HCT116 (cell line): ENCODE data around the gene PHACTR1. TPM values are rescaled to one million over a fixed set of nuclear protein-coding genes. Genes with fewer than 3 reads are reported as not detected.

Experiments
- ATAC-seq: fragments of 200-7000 bp; cut with Tn5 transposase; 2 replicates; pipeline ENCODE4 v1.9.1; 2020; ENCODE audit warnings: mild to moderate bottlenecking, moderate library complexity
- BruUV-seq: library from RNA; stranded (reverse); fragments of 400-500 nt; replicated peaks from 2 replicates; lab custom pipeline; 2021; lab: Mats Ljungman, UMichigan
- CTCF ChIA-PET: fragments of 300-600 bp; sonication (Branson Sonifier 250); formaldehyde crosslinking; loops from one replicate; lab custom pipeline; 2021; ENCODE audit warnings: antibody characterized with exemption; lab: Charles Lee
- POLR2A ChIA-PET: fragments of 300-600, 350-600 bp; sonication (Branson Sonifier 250); formaldehyde crosslinking; loops from one replicate; lab custom pipeline; 2021; ENCODE audit warnings: antibody characterized with exemption; lab: Charles Lee
- RAD21 ChIA-PET, 2 experiments: fragments of 300-600 bp; sonication (Branson Sonifier 250); formaldehyde crosslinking; loops; one replicate each; lab custom pipeline; 2023; ENCODE audit warnings: low total read pairs in 2 of 2; ENCODE audit not compliant: uncharacterized antibody in 2 of 2, unreplicated experiment in 2 of 2, low non-redundant PET in 1 of 2; lab: Charles Lee
- DNase-seq: peaks from one replicate; pipeline ENCODE4 v3.0.0-alpha.2; 2010; ENCODE audit warnings: low read depth, low spot score
- H2AFZ ChIP-seq: fragments of 200-600 bp; shearing (Covaris generic), sonication (generic); 2 replicates; pipeline ENCODE4 v1.6.1; 2017; ENCODE audit warnings: low read depth, mixed run types, mixed read lengths, antibody characterized with exemption, low read length; ENCODE audit not compliant: poor library complexity, severe bottlenecking
- H3K27ac ChIP-seq: 2 replicates; pipeline ENCODE4 v1.5.1; 2012; ENCODE audit warnings: low read depth, low read length
- H3K27me3 ChIP-seq: fragments of 200-600 bp; sonication (generic); 2 replicates; pipeline ENCODE4 v1.6.1; 2016; ENCODE audit warnings: mixed run types, low read length, mixed read lengths; ENCODE audit not compliant: insufficient read depth
- H3K36me3 ChIP-seq, 2 experiments: fragments of 200-500 bp in 1 of 2; fragments of 200-600 bp in 1 of 2; sonication (Bioruptor generic) in 1 of 2; sonication (generic) in 1 of 2; 2 replicates each; pipeline versions ENCODE4 v1.5.1 to v1.6.1; 2014 to 2016; ENCODE audit warnings: low read length in 2 of 2, inconsistent platforms in 1 of 2, mixed read lengths in 1 of 2, mixed run types in 1 of 2; ENCODE audit not compliant: insufficient read depth in 2 of 2, control insufficient read depth in 1 of 2
- H3K4me1 ChIP-seq, 2 experiments: fragments of 200-600 bp in 1 of 2; sonication (generic) in 1 of 2; 2 replicates each; pipeline versions ENCODE4 v1.5.1 to v1.6.1; 2012 to 2017; ENCODE audit warnings: low read length in 2 of 2, inconsistent platforms in 1 of 2, mild to moderate bottlenecking in 1 of 2, mixed read lengths in 1 of 2, mixed run types in 1 of 2, moderate library complexity in 1 of 2; ENCODE audit not compliant: insufficient read depth in 2 of 2, control insufficient read depth in 1 of 2
- H3K4me2 ChIP-seq: fragments of 200-600 bp; sonication (generic); 2 replicates; pipeline ENCODE4 v1.6.1; 2017; ENCODE audit warnings: mixed run types, low read length, mixed read lengths
- H3K4me3 ChIP-seq, 2 experiments: fragments of 200-600 bp in 1 of 2; sonication (generic) in 1 of 2; replicated peaks in 1 of 2; 2 replicates each; pipeline ENCODE4 v1.5.1; 2011 to 2016; ENCODE audit warnings: low read length in 2 of 2, control low read depth in 1 of 2, low read depth in 1 of 2, mild to moderate bottlenecking in 1 of 2, mixed read lengths in 1 of 2, mixed run types in 1 of 2
- H3K79me2 ChIP-seq: fragments of 200-600 bp; sonication (generic); 2 replicates; pipeline ENCODE4 v1.6.1; 2017; ENCODE audit warnings: mild to moderate bottlenecking, mixed run types, low read length, moderate library complexity, mixed read lengths; ENCODE audit not compliant: insufficient read depth
- H3K9ac ChIP-seq: fragments of 200-600 bp; sonication (generic); 2 replicates; pipeline ENCODE4 v1.6.1; 2016; ENCODE audit warnings: low read length, mixed read lengths
- H3K9me2 ChIP-seq: fragments of 200-600 bp; sonication (generic), shearing (Covaris generic); 2 replicates; pipeline ENCODE4 v1.6.1; 2017; ENCODE audit warnings: mixed run types, mild to moderate bottlenecking, moderate library complexity; ENCODE audit not compliant: insufficient read depth
- H3K9me3 ChIP-seq, 2 experiments: fragments of 200-500 bp in 1 of 2; fragments of 200-600 bp in 1 of 2; sonication (Bioruptor generic) in 1 of 2; sonication (generic) in 1 of 2; 2 replicates each; pipeline ENCODE4 v1.6.1; 2014 to 2017; ENCODE audit warnings: low read length in 2 of 2, mixed read lengths in 2 of 2, inconsistent platforms in 1 of 2, low read depth in 1 of 2, mild to moderate bottlenecking in 1 of 2, mixed run types in 1 of 2, moderate library complexity in 1 of 2; ENCODE audit not compliant: control insufficient read depth in 1 of 2, insufficient read depth in 1 of 2
- H4K20me1 ChIP-seq: fragments of 200-600 bp; sonication (generic), shearing (Covaris generic); 2 replicates; pipeline ENCODE4 v1.6.1; 2017; ENCODE audit warnings: mixed run types, mild to moderate bottlenecking, moderate library complexity; ENCODE audit not compliant: insufficient read depth
- ATF3 ChIP-seq: IDR thresholded peaks from 2 replicates; pipeline ENCODE4 v1.6.1; 2012
- EGR1 ChIP-seq: IDR thresholded peaks from 2 replicates; pipeline ENCODE4 v1.6.1; 2012; ENCODE audit warnings: low read depth
- ELF1 ChIP-seq: IDR thresholded peaks from 2 replicates; pipeline ENCODE4 v1.6.1; 2012; ENCODE audit warnings: low read depth, borderline replicate concordance
- EZH2phosphoT487 ChIP-seq: fragments of 200-600 bp; IDR thresholded peaks from 2 replicates; pipeline ENCODE4 v1.6.1; 2018; ENCODE audit warnings: antibody characterized with exemption, borderline replicate concordance
- FOSL1 ChIP-seq: IDR thresholded peaks from 2 replicates; pipeline ENCODE4 v1.6.1; 2012; ENCODE audit warnings: low read depth
- MAX ChIP-seq: IDR thresholded peaks from 2 replicates; pipeline ENCODE4 v1.6.1; 2012
- POLR2A ChIP-seq: IDR thresholded peaks from 2 replicates; pipeline ENCODE4 v1.7.0; 2011; ENCODE audit warnings: borderline replicate concordance; ENCODE audit not compliant: insufficient read depth, insufficient read length; ENCODE audit errors: extremely low read depth
- RAD21 ChIP-seq: IDR thresholded peaks from 2 replicates; pipeline ENCODE4 v1.6.1; 2012; ENCODE audit warnings: low read depth, mild to moderate bottlenecking
- SP1 ChIP-seq: IDR thresholded peaks from 2 replicates; pipeline ENCODE4 v1.6.1; 2012; ENCODE audit warnings: low read depth
- SRF ChIP-seq: IDR thresholded peaks from 2 replicates; pipeline ENCODE4 v1.6.1; 2012; ENCODE audit warnings: low read depth
- TCF7L2 ChIP-seq: IDR thresholded peaks from 2 replicates; pipeline ENCODE4 v1.7.0; 2011; ENCODE audit warnings: borderline replicate concordance, inconsistent platforms; ENCODE audit not compliant: insufficient read depth, insufficient read length; ENCODE audit errors: extremely low read depth
- YY1 ChIP-seq: IDR thresholded peaks from 2 replicates; pipeline ENCODE4 v1.6.1; 2011; ENCODE audit warnings: low read length, low read depth, moderate library complexity, mild to moderate bottlenecking; ENCODE audit not compliant: insufficient replicate concordance; ENCODE audit errors: extremely low read depth
- ZFX ChIP-seq: fragments of 450-650 bp; IDR thresholded peaks from 2 replicates; pipeline ENCODE4 v1.6.1; 2017
- intact Hi-C: fragments of 100-400 bp; cut with micrococcal nuclease; formaldehyde crosslinking; loops from 2 replicates; pipeline ENCODE4 v1.10.0; 2022
- total RNA-seq: library from RNA; stranded (reverse); gene quantifications from one replicate; pipeline ENCODE4 v1.2.1, GENCODE V29; 2021; ENCODE audit not compliant: unreplicated experiment
- TF ChIP-seq, protein P1 (sequence below): IDR thresholded peaks from 2 replicates; pipeline ENCODE4 v1.6.1; 2012; ENCODE audit warnings: low read depth
- TF ChIP-seq, protein P2 (sequence below): IDR thresholded peaks from 2 replicates; pipeline ENCODE4 v1.6.1; 2011; ENCODE audit warnings: mild to moderate bottlenecking, low read length, moderate library complexity; ENCODE audit not compliant: insufficient replicate concordance; ENCODE audit errors: extremely low read depth

PHACTR1 gene
- total RNA-seq, 1 experiment from 2014 or later: 0.17 TPM

GRCh38 chr6:12962529-12962928 lies 246.0 kb downstream of the PHACTR1 start:
- ChIA-PET POLR2A (no interaction called here), CTCF (no interaction called here), RAD21 (no interaction called here)
- no peaks in the 10 kb centered on the region for H3K79me2 ChIP-seq
- no TSS peak for BruUV-seq
- no peaks in the 10 kb centered on the region for H3K9me3 ChIP-seq
- H3K36me3 ChIP-seq: no peaks in the 10 kb centered on the region
- no peak for ATAC-seq
- H3K4me3 ChIP-seq: no peak overlapping the region
- H3K9ac ChIP-seq: no peak overlapping the region
- intact Hi-C loops: no loop called here
- DNase-seq: no peak
- no peaks in the 10 kb centered on the region for H4K20me1 ChIP-seq
- no peak overlapping the region for H2AFZ ChIP-seq
- no peak overlapping the region for H3K27ac ChIP-seq
- H3K27me3 ChIP-seq: peaks cover 73% of the 10 kb centered on the region
- H3K9me2 ChIP-seq: no peaks in the 10 kb centered on the region
- H3K4me2 ChIP-seq: no peak overlapping the region
- TF ChIP-seq, protein P1, sequence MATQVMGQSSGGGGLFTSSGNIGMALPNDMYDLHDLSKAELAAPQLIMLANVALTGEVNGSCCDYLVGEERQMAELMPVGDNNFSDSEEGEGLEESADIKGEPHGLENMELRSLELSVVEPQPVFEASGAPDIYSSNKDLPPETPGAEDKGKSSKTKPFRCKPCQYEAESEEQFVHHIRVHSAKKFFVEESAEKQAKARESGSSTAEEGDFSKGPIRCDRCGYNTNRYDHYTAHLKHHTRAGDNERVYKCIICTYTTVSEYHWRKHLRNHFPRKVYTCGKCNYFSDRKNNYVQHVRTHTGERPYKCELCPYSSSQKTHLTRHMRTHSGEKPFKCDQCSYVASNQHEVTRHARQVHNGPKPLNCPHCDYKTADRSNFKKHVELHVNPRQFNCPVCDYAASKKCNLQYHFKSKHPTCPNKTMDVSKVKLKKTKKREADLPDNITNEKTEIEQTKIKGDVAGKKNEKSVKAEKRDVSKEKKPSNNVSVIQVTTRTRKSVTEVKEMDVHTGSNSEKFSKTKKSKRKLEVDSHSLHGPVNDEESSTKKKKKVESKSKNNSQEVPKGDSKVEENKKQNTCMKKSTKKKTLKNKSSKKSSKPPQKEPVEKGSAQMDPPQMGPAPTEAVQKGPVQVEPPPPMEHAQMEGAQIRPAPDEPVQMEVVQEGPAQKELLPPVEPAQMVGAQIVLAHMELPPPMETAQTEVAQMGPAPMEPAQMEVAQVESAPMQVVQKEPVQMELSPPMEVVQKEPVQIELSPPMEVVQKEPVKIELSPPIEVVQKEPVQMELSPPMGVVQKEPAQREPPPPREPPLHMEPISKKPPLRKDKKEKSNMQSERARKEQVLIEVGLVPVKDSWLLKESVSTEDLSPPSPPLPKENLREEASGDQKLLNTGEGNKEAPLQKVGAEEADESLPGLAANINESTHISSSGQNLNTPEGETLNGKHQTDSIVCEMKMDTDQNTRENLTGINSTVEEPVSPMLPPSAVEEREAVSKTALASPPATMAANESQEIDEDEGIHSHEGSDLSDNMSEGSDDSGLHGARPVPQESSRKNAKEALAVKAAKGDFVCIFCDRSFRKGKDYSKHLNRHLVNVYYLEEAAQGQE: no peak
- TF ChIP-seq TCF7L2: no peak
- no peak for TF ChIP-seq ATF3
- no peak for TF ChIP-seq SRF
- TF ChIP-seq MAX: no peak
- TF ChIP-seq, protein P2, sequence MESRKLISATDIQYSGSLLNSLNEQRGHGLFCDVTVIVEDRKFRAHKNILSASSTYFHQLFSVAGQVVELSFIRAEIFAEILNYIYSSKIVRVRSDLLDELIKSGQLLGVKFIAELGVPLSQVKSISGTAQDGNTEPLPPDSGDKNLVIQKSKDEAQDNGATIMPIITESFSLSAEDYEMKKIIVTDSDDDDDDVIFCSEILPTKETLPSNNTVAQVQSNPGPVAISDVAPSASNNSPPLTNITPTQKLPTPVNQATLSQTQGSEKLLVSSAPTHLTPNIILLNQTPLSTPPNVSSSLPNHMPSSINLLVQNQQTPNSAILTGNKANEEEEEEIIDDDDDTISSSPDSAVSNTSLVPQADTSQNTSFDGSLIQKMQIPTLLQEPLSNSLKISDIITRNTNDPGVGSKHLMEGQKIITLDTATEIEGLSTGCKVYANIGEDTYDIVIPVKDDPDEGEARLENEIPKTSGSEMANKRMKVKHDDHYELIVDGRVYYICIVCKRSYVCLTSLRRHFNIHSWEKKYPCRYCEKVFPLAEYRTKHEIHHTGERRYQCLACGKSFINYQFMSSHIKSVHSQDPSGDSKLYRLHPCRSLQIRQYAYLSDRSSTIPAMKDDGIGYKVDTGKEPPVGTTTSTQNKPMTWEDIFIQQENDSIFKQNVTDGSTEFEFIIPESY: no peak
- no peak for TF ChIP-seq EGR1
- no peak for TF ChIP-seq POLR2A
- no peak for TF ChIP-seq EZH2phosphoT487
- no peak for TF ChIP-seq FOSL1
- no peak for TF ChIP-seq YY1
- no peak for TF ChIP-seq ELF1
- no peak for TF ChIP-seq ZFX
- no peak for TF ChIP-seq SP1
- no peak for TF ChIP-seq RAD21
- no peaks in the 10 kb centered on the region for H3K4me1 ChIP-seq
